Measurements from ENCODE around the gene AEBP1. TPM values are rescaled to one million over a fixed set of nuclear protein-coding genes. Genes with fewer than 3 reads are reported as not detected.

AEBP1 gene
- total RNA-seq, 1 donor from 2014 or later, result 56.3 TPM

DNA sequence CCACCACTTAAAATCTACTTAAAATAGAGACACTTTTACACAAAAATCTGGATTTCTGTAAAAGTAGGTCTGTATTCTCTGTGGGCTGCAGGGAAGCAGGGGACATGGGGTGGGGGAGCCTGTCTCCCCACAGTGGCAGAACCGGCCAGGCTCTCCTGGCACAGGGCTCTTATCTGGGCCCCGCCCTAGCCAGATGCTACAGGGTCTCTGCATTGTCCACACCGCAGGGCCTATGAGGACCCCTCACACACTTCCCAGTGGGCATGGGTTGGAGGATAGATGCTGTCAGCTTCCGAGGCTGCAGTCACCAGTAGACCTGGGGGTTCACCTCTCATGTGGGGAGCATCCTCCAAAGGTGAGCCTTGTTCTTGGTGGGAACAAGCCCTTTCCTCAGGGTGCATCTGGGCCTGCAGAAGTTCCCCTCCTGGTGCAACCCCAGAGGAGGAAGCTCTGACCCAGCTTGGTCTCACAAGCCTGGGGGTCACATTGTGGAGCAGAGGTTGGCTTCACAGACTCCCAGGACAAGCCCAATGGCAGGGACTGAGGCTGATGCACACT lies 52.4 kb downstream of the AEBP1 start:
- no peak for DNase-seq

DNA sequence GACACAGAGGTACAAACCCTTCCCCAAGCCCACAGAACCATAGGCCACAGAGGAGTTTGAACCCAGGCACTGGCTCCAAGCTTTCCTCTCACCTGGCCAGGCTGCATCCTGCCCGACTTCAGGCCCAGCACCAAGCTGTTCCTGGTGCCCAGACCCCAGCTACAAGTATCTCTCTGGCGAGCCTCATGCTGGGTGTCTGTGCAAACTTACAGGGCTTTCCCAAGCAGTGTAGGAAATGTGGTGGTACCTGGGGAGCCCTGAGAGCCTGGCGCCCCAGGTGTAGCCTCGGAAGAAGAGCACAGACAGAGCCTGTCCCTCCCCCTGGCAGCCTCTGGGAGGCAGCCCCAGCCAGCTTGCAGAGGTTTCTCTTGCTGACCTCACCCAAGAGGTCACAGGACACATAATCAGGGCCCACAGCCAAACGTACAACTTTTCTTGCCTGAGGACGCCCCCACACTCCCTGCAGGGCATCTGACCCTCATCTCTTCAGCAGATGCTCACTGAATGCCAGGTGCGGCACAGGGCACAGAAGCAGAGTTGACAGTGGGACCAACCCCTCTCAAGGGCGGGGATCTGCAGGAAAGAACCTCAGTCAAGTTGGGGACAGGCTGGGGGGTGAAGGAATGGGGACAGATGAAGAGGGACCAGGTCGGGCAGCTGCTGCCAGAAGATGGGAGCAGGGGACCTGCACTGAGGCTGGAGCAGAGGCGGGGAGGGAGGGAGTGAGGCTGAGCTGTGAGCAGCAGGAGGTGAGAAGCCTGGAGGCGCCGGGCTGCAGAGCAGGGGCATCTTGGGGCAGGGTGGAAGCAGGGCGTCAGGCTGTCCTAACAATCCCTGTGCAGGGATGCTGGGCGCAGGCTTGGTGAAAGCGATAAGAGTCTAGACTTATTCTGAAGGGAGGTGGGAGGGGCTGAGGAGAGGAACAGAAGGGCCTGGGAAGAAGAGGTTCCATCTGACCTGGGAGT lies 53.3 kb downstream of the AEBP1 start:
- no peak for DNase-seq

GRCh38 chr7:44158096-44158872 lies 54.1 kb downstream of the AEBP1 start:
- no peak for DNase-seq

GRCh38 chr7:44158873-44159631 lies 54.9 kb downstream of the AEBP1 start:
- DNase-seq, result no peak

DNA sequence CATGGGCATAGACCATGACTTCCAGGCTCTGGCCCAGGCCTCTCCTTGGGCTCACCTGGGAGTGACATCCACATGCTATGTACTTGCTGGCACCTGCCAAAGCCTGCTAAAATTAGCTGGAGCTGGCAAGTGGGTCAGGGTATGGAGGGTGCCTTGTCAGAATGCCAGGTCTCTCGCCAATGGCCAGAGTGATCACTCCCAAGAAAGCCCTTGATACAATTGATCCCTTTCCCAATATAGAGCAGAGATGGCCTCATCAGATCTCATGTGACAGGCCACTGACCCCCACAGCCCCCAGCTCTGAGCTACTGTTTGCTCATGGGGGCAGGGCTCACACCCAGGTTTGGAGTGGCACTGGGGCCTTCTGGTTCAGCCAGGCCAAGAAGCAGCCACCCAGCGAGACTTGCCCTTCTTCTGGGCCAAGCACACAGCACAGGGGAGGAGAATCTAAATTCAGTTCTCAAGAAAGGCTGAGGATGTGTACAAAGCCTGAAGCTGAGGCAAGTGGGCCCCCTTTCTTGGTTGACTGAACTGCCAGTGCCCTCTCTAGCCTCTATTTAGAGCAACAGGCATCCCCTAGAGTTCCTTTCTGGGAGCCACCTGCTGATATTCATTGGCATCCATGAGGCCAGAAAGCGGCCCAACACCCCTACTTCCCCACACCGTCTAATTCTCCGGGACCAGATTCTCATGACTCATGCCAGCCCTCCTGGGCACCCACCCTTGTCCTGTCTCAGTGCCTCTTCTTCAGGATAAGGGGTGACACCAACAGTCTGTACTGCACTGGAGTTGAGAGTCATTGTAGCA lies 55.9 kb downstream of the AEBP1 start:
- no peak for DNase-seq

DNA sequence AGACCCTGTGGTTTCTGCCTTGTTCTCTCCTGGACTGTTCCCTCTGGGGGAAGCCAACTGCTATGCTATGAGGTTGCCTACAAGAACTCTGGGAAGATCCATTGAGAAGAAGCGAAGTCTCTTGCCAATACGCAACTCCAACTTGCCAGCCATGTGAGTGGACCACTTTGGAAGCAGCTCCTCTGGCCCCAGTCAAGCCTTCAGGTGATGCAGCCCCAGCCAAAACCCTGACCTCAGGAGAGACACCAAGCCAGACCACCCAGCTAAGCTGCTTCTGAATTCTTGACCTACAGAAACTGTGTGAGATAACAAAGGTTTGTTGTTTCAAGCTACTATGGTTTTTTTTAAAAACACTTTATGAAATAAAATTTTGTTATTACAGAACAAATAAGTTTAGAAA lies 57.2 kb downstream of the AEBP1 start:
- no peak for DNase-seq

GRCh38 chr7:44162179-44162578 lies 58.0 kb downstream of the AEBP1 start:
- DNase-seq, result no peak

DNA sequence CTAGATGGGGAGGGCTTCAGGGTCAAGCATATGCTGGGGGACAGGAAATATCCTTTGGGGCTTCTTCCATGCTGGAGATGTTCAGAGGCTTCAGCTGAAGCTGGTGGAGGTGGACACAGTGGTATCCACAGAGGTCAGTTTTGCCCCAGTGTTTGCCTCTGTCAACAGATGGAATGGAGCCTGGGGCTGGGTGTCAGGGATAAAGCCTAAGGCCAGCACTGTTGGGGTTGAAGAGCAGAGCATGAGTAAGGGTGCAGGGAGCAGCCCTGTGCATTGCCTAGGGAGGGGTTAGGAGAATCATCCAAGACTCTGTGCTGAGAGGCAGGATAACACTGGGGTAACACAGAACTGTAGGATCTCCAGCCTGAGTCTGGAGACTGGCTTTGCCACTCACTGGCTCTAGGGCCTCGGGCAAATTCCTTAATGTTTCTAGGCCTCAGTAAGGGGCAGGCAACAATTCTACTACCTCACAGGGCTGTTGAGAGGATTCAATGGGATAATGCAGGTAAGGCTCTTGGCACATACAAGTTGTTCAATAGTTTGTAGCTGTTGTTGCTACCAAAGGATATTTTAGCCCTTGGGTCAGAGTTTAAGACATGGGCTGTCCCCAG lies 58.7 kb downstream of the AEBP1 start:
- no peak for DNase-seq

DNA sequence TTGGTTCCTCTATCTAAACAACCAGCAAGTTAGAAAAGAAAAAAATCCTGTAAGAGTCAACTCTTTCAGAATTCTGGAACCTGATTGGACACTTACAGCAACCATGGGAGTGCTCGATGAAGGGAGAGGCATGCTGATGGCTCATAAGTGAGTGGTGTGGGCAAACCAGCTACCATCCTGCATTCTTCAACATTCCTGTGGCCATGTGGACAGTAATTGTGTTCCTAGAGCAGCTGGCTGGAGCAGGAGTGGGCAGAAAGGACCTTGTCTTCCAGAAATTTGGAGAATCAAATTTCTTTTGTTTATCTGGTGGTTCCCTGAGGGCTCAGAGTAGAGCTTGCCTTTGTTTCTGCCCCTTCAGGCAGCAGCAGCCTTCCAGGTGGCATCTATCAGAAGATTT lies 59.4 kb downstream of the AEBP1 start:
- DNase-seq, result no peak

Small RNAs within 50 kb of the gene (small RNA-seq; reads per million reads assigned to genes)
- gene RNA5SP230 (ENCODE audit: low replicate concordance), result not detected

Other genes starting within 250 kb of the AEBP1 start
- gene MRPS24, start 234.8 kb upstream of the AEBP1 start, total RNA-seq, result 22.5 TPM
- gene URGCP, start 197.7 kb upstream of the AEBP1 start, total RNA-seq, result 18.3 TPM
- gene UBE2D4, start 177.9 kb upstream of the AEBP1 start, total RNA-seq, result 6.9 TPM
- gene SPDYE1, start 106.4 kb upstream of the AEBP1 start, total RNA-seq, result 0.10 TPM
- gene DBNL, start 59.6 kb upstream of the AEBP1 start, total RNA-seq, result 47.2 TPM
- 45.8 TPM for gene PGAM2, start 38.8 kb upstream of the AEBP1 start, total RNA-seq
- gene POLM, start 21.8 kb upstream of the AEBP1 start, total RNA-seq, result 10.8 TPM
- gene POLD2, start 19.2 kb downstream of the AEBP1 start, total RNA-seq, result 46.2 TPM
- 2.0 TPM for gene MYL7, start 37.0 kb downstream of the AEBP1 start, total RNA-seq
- gene GCK, start 85.1 kb downstream of the AEBP1 start, total RNA-seq, result 0.79 TPM
- gene YKT6, start 96.6 kb downstream of the AEBP1 start, total RNA-seq, result 36.1 TPM
- 2.2 TPM for gene CAMK2B, start 221.2 kb downstream of the AEBP1 start, total RNA-seq

All from skin of body (tissue), 3 donors.